Large intestine (tissue), 3 donors: ENCODE measurements around the gene TNP1. TPM values are rescaled to one million over a fixed set of nuclear protein-coding genes. Genes with fewer than 3 reads are reported as not detected.
A peak's percentile ranks its signal among the peaks of the same experiment; 100 is the strongest.

ENCODE experiments used
- DNase-seq, 2 donors: peaks; one replicate each; pipeline versions ENCODE4 v3.0.0 to v3.0.0-alpha.2; 2013
- H3K27ac ChIP-seq: one replicate; pipeline ENCODE4 v1.5.1; 2013; ENCODE audit warnings: low read length
- H3K27me3 ChIP-seq: 2 replicates; pipeline ENCODE4 v1.6.1; 2013; ENCODE audit warnings: low read length; ENCODE audit not compliant: control insufficient read depth, insufficient read depth
- H3K36me3 ChIP-seq: 2 replicates; pipeline ENCODE4 v1.6.1; 2013; ENCODE audit warnings: low read length; ENCODE audit not compliant: control insufficient read depth, insufficient read depth
- H3K4me1 ChIP-seq: one replicate; pipeline ENCODE4 v1.6.1; 2013; ENCODE audit warnings: low read length; ENCODE audit not compliant: control insufficient read depth, insufficient read depth
- H3K4me3 ChIP-seq: one replicate; pipeline ENCODE4 v1.5.1; 2013; ENCODE audit warnings: low read length
- H3K9me3 ChIP-seq: one replicate; pipeline ENCODE4 v1.6.1; 2013; ENCODE audit warnings: mild to moderate bottlenecking, low read depth, low read length, moderate library complexity; ENCODE audit not compliant: control insufficient read depth
- WGBS: methylation state at CpG from one replicate; pipeline ENCODE4 v1.1.5; 2013; ENCODE audit warnings: low lambda C conversion rate; ENCODE audit not compliant: insufficient coverage; 5-methylcytosine and 5-hydroxymethylcytosine counted together
- polyA plus RNA-seq: library from polyadenylated mRNA; unstranded; fragments of 120-200 nt; gene quantifications from one replicate; pipeline ENCODE4 v1.2.1, GENCODE V29; 2013

The TNP1 gene
- polyA plus RNA-seq, 1 donor, result not detected

GRCh38 chr2:216849987-216850386, 9.9 kb downstream of the TNP1 start:
- DNase-seq, result no peak
- no CpG with 5 or more reads among the region's 10 CpGs for WGBS

DNA sequence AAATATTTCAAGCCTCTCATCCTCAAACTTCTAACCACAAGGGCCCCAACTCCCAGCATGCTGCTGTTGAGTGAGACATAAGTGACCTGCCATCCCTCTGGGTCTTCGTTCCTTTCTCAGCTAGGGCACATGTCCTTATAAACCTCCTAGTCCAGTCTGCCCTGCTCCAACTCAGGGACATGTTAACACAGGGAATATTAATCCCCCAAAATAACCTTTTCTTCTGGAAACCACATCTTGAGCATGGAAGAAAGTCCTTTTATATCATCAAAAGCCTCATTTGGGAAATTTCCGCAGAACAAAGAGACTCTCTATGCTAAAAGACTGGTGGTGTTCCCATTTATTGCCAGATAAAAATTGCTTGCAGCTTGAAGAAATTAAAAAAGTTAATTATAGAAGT, 14.4 kb downstream of the TNP1 start:
- no peak for DNase-seq
- Histone ChIP-seq H3K36me3 (no peaks in the 10 kb centered on the region), H3K4me1 (no peaks in the 10 kb centered on the region), H3K9me3 (no peaks in the 10 kb centered on the region), H3K27me3 (no peaks in the 10 kb centered on the region), H3K27ac (no peak overlapping the region), H3K4me3 (no peak overlapping the region)
- no CpG with 5 or more reads among the region's 2 CpGs for WGBS

More at GRCh38 chr2:216849987-216850386, 9.9 kb downstream of the TNP1 start:
- H3K27me3 ChIP-seq, result no peaks in the 10 kb centered on the region
- H3K36me3 ChIP-seq, result no peaks in the 10 kb centered on the region
- H3K9me3 ChIP-seq, result no peaks in the 10 kb centered on the region
- no peak overlapping the region for H3K4me3 ChIP-seq
- H3K27ac ChIP-seq, result no peak overlapping the region
- H3K4me1 ChIP-seq, result peaks cover 9% of the 10 kb centered on the region

- Histone ChIP-seq H3K4me1 (no peaks in the 10 kb centered on the region), H3K4me3 (no peak overlapping the region), H3K27me3 (no peaks in the 10 kb centered on the region), H3K36me3 (no peaks in the 10 kb centered on the region), H3K9me3 (no peaks in the 10 kb centered on the region), H3K27ac (no peak overlapping the region)
- WGBS, result no CpG with 5 or more reads among the region's 10 CpGs
- DNase-seq, result no peak
These were observed 17.2 kb downstream of the TNP1 start for GRCh38 chr2:216842636-216843035.

GRCh38 chr2:216839688-216840087, 20.2 kb downstream of the TNP1 start:
- WGBS, result no CpG with 5 or more reads among the region's 3 CpGs
- Histone ChIP-seq H3K27me3 (no peaks in the 10 kb centered on the region), H3K27ac (no peak overlapping the region), H3K4me1 (no peaks in the 10 kb centered on the region), H3K36me3 (no peaks in the 10 kb centered on the region), H3K4me3 (no peak overlapping the region), H3K9me3 (no peaks in the 10 kb centered on the region)
- no peak for DNase-seq

DNA sequence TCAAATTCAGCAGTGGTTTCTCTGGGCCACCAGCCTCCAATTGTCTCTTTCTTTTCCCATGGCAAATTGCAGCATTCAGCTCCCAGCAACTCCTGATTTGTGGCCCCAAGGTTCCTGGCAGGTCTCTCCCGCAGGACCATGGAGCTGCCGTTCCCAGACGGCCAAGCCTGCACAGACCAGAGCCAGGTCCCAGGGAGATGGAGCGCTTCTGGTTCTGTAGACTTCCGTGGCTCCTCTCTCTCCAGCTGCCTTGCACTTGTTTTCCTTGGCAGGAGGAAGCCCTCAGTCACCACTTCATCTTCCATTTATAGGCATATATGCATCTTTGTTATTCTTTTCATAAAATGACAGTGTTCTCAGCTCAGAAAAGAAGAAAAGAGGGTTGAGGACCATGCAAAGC, 21.7 kb downstream of the TNP1 start:
- no peak overlapping the region for H3K27ac ChIP-seq
- H3K27me3 ChIP-seq, result no peaks in the 10 kb centered on the region
- DNase-seq, result no peak
- WGBS, result no CpG with 5 or more reads among the region's 5 CpGs
- H3K4me1 ChIP-seq, result no peaks in the 10 kb centered on the region
- no peak overlapping the region for H3K4me3 ChIP-seq
- H3K9me3 ChIP-seq, result no peaks in the 10 kb centered on the region
- H3K36me3 ChIP-seq, result no peaks in the 10 kb centered on the region

DNA sequence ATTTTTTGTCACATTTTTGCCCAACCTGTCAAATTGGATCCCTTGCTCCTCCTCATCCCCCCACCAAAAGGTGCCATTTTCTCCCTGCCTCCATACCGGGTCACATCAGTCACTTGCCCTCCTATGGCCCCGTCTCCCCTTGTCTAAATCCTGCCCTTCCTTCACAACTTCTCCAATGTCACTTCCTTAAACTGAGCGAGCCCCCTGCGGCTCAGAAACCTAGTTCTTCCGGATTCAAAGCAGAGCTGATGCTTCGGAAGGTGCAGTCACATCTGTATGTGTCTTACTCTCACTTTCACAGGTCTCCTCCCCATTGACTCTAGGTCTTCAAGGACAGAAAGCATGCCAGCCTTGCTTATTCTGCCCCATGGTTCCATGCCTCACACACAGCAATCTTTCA, 22.1 kb downstream of the TNP1 start:
- Histone ChIP-seq H3K4me3 (no peak overlapping the region), H3K27me3 (no peaks in the 10 kb centered on the region), H3K27ac (no peak overlapping the region), H3K4me1 (no peaks in the 10 kb centered on the region), H3K36me3 (no peaks in the 10 kb centered on the region), H3K9me3 (no peaks in the 10 kb centered on the region)
- WGBS, result 93% methylated on average over 2 of the region's 6 CpGs
- no peak for DNase-seq

DNA sequence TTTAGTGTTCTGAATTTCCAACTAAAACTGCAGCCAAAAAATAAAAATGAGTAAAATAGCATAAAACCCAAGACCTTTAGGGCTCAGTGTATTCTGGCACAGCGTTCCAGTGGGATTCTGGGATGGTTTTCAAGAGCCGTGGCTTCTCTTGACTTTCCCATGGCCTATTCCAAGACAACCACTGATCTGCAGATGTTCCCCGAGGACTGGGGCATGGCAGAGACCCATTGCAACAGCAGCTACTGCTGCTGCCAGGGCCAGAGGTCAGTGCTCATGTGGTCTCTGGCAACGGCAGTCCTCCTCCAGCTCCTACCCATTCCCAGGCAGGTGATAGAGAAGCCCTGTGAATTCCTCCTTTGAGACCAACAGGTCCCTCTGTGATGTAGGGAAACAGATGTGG, 26.8 kb downstream of the TNP1 start:
- Histone ChIP-seq H3K4me1 (no peaks in the 10 kb centered on the region), H3K27ac (no peak overlapping the region), H3K9me3 (no peaks in the 10 kb centered on the region), H3K4me3 (no peak overlapping the region), H3K36me3 (no peaks in the 10 kb centered on the region), H3K27me3 (peaks cover 4% of the 10 kb centered on the region)
- DNase-seq, result no peak
- WGBS, result no CpG with 5 or more reads among the region's 4 CpGs

- Histone ChIP-seq H3K27me3 (peaks cover 4% of the 10 kb centered on the region), H3K4me1 (no peaks in the 10 kb centered on the region), H3K9me3 (no peaks in the 10 kb centered on the region), H3K27ac (no peak overlapping the region), H3K36me3 (no peaks in the 10 kb centered on the region), H3K4me3 (no peak overlapping the region)
- no peak for DNase-seq
- WGBS, result no CpG with 5 or more reads among the region's 1 CpG
These were observed 29.5 kb downstream of the TNP1 start for GRCh38 chr2:216830346-216830745.

- H3K4me1 ChIP-seq, result no peaks in the 10 kb centered on the region
- no peak overlapping the region for H3K27ac ChIP-seq
- peak; percentile 28 to 39 for DNase-seq
These were observed 30.3 kb downstream of the TNP1 start for GRCh38 chr2:216829533-216829932.

GRCh38 chr2:216827073-216827720, 32.7 kb downstream of the TNP1 start:
- H3K27me3 ChIP-seq, result peaks cover 4% of the 10 kb centered on the region
- H3K4me1 ChIP-seq, result no peaks in the 10 kb centered on the region
- no peaks in the 10 kb centered on the region for H3K36me3 ChIP-seq
- no peak overlapping the region for H3K27ac ChIP-seq
- DNase-seq, result no peak
- no CpG with 5 or more reads among the region's 6 CpGs for WGBS
- H3K9me3 ChIP-seq, result no peaks in the 10 kb centered on the region
- H3K4me3 ChIP-seq, result no peak overlapping the region

More at GRCh38 chr2:216829533-216829932, 30.3 kb downstream of the TNP1 start:
- Histone ChIP-seq H3K27me3 (peaks cover 4% of the 10 kb centered on the region), H3K36me3 (no peaks in the 10 kb centered on the region), H3K9me3 (no peaks in the 10 kb centered on the region), H3K4me3 (no peak overlapping the region)
- WGBS, result 87% methylated on average over 3 of the region's 4 CpGs

DNA sequence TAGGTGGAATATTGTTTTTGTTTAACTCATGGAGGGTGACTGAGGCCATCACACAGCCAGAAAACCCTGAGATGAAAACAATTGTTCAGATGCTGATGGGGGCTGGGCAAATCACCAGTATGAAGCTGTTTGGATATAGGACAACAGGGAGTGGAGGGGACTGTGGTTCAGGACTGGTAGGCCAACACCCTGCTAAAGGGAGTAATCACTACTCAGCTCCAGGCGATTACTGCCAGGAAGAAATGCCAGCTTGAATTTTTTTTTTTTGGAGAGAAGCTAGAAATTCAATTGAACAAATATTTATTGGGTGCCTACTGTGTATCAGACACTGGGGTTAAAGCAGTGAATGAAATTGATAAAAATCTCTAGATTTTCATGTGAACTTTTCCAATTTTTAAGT, 37.4 kb downstream of the TNP1 start:
- H3K36me3 ChIP-seq, result no peaks in the 10 kb centered on the region
- no CpG with 5 or more reads among the region's 1 CpG for WGBS
- no peak for DNase-seq
- H3K4me1 ChIP-seq, result no peaks in the 10 kb centered on the region
- H3K27ac ChIP-seq, result no peak overlapping the region
- no peak overlapping the region for H3K4me3 ChIP-seq
- H3K9me3 ChIP-seq, result no peaks in the 10 kb centered on the region
- peaks cover 6% of the 10 kb centered on the region for H3K27me3 ChIP-seq
